Mammary epithelial cell (primary cell): Measurements from ENCODE around the gene CUX1.

ENCODE experiments used
- CTCF ChIP-seq, 2 donors: IDR thresholded peaks in 1 of 2; conservative IDR thresholded peaks in 1 of 2; 2 replicates each; pipeline ENCODE4 v1.5.1; 2011 to 2012; ENCODE audit warnings: inconsistent platforms in 2 of 2, low read length in 2 of 2, mild to moderate bottlenecking in 2 of 2, control low read depth in 1 of 2, low read depth in 1 of 2; ENCODE audit not compliant: insufficient read depth in 1 of 2; ENCODE audit errors: extremely low read depth in 1 of 2
- EZH2 ChIP-seq: IDR thresholded peaks from 2 replicates; pipeline ENCODE4 v1.6.1; 2012; ENCODE audit warnings: low read length, inconsistent platforms, borderline replicate concordance

- no peak for TF ChIP-seq CTCF (conservative IDR thresholded peaks at IDR 0.05 in 1 of 2, IDR thresholded peaks at IDR 0.05 in 1 of 2; ENCODE audit: extremely low read depth in 1 of 2, insufficient read depth in 1 of 2, low read depth in 1 of 2, low read length in 2 of 2)
- no peak for TF ChIP-seq EZH2
These were observed 49.1 kb upstream of the CUX1 start for GRCh38 chr7:101768280-101768679.
